Cerebellar nuclear complex (tissue), 1 donor: ENCODE measurements around the gene DOCK9.

Experiments used
- DNase-seq, 2 experiments: peaks; one replicate each; lab custom pipeline; 2025; lab: John Stamatoyannopoulos, UW

DOCK9 gene

DNA sequence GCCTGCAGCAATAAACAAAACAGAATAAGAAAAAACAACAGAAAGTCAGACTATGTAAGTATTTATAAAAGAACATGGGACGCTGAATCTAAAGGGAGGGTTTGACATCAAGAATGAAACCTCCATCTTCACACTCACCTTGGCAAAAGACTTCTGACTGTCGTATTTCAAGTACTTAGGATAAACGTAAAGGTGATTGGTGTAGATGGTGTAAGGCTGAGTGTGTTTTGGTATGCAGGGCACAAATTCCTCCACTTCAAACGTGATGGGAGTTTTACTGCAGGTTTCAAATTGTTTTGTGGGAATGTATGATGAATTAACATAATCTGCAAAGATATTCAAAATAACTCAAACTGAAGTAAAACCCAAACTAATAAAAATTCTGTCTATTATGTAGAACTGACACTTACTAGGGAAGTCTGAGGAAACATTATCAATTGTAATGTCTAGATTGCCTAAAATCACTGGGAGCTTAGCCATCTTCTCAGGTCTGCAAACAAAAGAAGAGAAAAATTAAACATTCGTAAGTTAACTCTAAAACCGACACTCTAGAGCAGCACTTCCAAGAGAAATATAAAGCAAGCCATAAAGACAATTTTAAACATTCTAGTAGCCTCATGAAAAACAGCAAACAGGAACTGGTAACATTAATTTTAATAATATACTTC is 89.5 kb downstream of the DOCK9 start:
- DNase-seq, result no peak

DNA sequence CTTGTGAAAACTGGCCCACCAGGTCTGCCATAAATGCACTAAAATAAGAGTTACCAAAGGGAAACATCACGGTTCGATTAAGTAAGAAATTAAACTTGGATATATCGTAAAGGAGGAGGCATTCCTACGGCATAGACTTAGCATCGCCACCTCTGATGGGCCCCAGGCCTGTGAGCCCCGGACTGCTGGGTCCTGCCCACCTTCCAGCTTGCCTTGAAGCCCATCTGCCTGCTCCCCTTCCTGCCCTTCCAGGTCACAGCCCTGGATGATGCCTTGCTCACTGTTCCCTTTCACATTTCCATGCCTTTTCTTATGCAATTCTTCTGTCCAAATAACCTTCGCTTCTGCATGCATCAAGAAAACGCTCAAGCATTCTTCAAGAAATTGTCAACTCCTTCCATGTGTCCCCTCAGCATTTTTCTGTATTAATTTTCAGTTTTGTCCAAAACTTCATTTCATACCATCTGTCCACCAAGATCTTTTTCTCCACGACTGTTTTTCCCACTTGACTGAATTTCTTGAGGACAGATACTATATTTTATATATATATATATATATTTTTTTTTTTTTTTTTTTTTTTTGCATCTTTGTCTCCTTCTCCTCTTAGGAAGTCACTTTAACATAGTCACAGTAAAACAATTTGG is 91.2 kb downstream of the DOCK9 start:
- no peak for DNase-seq

DNA sequence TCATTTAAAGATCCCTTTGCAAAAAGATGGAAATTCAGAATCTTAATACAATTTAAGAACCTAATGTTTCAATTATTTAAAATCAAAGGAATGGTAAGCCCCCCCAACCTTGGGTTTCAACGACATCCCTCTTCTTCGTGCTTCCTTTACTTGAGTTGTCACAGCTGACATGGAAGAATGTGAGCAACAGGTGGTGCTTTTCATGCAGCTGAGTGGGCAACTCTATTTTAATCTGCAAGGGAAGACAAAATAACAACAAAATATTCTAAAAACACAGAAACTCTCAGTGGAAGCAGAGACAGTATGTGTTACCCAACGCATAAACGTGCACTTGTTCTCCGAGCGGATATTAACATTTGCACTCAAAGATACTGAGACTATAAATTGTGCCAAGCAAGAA is 92.3 kb downstream of the DOCK9 start:
- DNase-seq, result no peak

DNA sequence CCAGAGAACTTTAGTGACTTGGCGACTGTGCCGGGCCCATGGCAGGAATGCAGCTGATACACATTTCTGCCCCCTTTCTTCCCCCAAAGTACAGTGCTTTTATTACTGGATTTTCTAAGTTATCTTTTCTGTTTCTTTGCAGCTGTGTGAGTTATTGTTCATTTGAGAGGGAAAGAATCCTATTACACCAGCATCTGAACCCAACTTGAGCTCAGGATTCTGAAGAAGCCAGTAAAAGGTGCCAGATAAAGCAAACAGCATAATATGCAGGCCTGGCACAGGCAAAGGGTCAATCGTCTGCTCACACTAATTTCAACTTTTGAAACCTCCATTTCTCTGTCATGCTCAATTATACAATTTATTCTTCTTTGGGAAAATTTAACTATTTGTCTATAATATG is 93.9 kb downstream of the DOCK9 start:
- no peak for DNase-seq

DNA sequence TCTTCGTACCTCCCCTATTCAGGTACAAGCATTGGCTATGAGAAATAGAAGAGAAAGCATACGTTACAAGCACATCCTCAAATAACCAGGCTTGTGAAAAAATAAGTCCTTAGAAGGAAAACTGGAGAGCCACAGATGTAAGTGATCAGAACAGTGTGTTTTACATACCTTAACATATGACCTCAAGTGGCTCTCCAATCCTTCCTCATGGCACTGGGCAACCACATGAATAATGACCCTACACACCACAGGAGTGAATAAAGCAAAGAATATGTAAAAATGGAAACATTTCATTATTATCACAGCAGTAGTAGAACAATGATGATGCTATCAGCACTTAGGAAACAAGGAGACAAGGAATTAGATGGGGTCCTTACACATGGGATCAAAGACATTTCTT is 96.5 kb downstream of the DOCK9 start:
- no peak for DNase-seq

DNA sequence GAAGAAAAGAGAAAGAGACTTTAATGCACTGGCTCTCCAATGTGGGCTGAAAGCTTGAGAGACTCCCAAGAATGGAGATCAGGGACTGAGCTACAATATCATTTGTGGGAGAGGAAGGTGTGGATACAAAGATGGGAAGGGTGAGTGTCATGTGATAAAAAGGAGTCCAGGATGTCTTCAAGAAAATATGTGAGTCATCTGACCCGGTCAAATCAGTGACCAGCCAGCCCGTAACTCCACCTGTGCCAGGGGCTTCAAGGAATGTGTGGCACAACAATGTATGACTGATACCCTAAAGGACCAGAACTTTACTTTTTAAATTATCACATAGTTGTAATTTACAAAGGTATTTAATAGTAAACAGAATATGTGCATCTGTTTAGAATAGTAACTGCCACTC is 97.2 kb downstream of the DOCK9 start:
- DNase-seq, result no peak

DNA sequence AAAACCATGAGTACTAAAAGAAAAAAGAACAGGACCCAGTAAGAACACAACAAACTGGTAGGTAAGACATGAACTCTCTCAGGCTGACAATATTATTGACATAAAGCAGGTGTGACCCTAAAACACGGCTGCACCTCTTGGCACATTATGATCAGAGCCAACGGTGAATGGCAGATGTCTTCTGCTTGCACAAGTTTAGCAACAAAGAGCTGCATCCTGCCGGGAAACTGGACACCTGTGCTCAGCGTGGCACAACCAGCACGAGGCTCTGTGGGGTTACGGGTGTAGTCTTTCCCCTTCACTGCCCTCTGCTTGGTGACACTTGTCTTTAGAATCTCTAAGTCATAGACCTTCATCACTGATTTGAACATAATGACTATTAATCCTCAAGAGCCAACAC is 97.9 kb downstream of the DOCK9 start:
- DNase-seq, result no peak

DNA sequence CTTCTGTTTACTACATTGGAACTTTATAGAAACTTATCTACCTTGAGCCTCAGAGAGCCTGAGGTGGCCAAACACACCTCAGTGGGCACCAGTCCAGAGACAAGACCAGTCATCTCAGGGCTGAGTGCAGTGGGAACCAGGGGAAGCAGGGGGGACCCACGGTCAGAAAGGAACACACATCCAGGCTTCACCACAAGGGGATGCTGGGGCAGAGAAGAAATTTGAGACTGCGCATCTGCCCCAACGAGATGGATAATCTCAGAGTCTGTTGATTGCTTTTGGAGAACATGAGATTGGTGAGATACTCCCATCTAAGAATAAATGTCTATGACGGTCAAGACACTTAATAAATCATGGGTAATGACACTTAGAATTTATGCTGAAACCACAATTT is 98.7 kb downstream of the DOCK9 start:
- DNase-seq, result no peak

DNA sequence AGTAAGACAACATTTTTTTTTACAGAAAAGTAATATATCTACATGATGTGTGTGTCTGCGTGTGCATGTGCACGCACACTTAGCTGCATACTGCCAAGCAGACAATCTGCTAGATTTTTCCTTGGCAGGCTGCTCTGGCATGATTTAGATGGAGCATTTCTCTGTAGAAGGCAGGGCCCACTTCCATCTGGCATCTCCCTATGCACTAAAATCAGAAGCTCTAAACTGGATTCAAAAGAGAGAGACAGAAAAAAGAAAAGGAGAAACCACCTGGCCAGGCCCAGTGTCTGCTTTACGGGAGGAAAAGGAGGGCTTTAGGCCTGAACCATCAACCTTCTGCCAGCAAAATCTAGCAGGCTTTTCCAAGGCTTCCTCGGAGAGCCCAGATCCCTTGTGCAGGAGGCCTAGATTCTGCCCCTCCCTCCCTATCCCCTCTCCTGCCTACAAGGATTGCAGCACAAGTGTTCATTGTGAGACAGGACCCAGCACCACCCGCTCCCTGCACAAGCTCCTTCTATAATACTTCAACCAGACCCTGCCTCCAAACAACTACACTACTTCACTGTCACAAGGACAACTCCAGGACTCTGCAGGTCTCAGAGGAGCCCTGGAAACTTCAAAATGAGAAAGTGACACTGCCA is 99.3 kb downstream of the DOCK9 start:
- peak; percentile 88 for DNase-seq

DNA sequence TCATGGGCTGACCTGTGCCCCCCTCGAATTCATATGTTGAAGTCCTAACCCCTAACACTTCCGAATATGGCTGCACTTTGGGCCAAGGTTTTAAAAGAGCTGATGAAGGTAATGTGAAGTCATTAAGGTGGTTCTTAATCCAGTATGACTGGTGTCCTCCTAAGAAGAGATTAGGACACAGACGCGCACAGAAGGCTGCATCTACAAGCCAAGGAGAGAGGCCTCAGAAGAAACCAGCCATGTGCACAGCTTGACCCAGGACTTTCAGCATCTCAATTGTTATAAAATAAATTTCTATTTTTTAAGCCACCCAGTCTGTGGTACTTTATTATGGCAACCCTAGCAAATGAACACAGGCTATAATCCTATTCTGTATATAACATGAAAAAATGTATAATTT is 99.9 kb downstream of the DOCK9 start:
- DNase-seq, result no peak

DNA sequence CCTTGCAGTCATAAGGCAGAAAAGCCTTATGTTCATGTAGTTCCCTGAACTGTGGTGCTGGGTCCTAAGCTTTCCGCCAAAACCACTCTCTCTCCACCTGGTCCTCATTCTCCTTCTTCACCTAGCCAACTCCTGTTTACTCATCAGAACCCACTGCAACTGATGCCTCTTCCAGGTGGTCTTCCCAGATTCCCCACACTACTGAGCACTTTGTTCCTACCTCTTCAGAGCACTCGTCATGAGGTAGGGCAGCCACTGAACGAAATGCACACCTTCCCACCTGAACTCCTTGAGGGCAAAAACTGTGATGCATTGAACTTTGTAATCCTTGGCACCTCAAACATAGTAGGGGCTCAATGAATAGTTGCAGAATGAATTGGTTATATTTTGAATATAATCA is 100.4 kb downstream of the DOCK9 start:
- DNase-seq, result no peak

DNA sequence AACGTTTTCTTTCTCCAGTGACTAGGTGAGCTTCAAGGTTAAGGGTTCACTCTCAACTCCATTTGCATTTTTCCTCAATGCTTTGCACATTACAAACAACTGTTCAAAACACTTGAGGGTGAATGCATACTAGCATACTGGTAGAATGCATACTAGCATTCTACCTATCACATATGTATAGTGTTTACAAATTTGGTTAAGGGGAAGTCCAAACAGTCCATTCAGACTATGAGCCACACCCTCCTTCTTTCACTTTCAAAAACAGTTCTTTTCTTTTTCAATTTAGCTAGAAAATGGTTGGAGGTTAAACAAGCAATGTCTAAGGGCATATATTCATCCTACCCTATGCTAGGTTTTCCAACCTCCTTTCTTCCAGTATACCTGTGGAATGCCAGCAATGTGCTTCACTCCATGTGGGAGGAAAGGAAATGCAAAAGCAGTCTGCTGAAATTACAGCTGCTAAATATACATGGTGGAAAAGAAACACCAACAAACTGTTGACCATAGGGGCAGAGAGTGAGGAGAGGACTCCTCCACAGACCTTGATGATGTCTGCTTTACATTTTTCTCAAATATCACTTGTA is 102.6 kb downstream of the DOCK9 start:
- no peak for DNase-seq

DNA sequence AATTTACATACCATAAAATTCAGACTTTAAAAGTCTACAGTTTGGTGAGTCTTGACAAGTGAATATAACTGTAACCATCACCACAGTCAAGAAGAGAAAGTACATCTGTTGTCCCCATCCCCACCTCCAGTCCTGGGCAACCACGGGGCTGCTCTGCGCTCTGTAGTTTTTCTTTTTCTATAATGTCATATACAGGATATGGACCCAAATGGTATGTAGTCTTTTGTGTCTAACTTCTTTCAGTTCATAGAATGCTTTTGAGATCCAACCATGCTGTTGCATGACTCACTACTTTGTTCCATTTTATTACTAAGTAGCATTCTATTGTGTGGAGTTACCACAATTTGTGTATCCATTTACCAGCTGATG is 103.9 kb downstream of the DOCK9 start:
- DNase-seq, result no peak

DNA sequence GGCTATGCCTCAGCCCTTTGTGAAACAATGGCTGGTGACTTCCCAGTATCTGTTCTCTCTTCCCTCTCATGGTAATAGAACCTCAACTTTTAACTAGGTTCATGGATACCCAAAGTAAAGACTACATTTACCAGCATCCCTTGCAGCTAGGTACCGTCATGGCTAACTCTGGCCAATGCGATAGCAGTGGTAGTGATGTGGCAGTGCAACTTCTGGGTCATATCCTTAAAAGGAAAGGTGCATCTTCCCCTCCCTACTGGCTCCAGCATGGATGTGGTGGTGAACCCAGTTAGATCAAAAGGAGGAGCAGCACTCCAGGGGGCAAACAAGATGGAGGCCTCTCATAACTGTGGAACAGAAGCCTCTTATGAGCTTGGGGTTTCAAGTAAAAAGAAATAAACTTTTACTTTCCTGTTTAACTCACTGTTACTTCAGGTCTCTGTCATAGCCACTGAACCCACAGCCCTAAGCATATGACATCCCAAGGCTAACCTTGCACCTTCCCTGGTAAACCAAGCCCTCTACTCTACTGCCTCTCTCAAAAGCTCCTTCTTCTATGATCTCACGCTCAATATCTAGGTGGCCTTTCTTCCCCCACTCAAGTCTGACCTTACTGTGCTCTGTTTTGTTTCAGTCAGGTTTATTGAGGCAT is 104.4 kb downstream of the DOCK9 start:
- DNase-seq, result no peak

DNA sequence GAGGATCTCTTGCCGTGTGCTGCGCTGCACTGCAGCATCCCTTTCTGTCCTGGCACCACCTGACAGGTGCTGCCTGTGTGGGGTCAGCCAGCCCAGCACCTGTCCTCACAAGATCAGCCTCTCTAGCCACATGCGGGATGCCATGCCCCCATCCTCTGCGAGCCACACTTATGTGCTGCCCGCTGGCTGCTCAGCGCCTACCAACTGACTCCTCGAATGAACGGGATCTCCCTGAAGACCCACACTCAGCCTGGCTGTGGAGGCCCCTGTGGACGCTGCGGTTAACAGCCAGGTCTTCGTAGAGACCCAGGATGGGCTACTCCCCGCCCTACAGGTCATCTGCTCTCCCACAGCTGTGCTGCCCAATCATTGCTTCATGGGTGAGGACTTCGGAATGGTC is 106.1 kb downstream of the DOCK9 start:
- DNase-seq, result no peak

DNA sequence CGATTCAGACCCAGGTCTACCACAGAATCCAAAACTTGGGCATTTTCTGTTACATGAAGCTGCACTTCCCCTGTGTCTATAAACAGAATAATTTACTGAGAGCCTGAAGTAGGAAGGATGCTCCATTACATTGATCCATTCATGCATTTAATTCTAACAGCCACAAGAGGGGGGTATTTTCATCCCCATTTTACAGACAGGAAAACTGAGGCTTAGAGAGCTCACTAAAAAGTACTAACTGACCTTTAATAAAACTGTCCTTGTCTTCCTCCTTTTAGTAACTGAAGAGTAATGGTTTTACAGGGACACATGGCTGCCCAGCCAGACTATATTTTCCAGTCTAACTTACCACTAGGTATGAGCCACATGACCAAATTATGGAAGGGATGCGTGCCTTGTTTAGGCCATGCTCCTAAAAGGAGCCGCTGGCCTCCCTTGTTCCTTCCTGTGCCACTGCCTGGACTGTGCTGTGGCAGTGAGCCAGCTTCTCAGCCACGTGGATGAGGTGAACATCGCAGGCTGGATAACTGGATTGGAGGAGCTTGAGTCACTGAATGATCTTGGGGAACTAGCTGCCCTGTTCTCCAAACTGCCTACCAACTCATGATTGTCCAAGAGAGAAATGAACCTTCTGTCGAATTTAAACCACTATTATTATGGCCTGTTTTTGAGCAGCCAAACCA is 108.3 kb downstream of the DOCK9 start:
- no peak for DNase-seq

DNA sequence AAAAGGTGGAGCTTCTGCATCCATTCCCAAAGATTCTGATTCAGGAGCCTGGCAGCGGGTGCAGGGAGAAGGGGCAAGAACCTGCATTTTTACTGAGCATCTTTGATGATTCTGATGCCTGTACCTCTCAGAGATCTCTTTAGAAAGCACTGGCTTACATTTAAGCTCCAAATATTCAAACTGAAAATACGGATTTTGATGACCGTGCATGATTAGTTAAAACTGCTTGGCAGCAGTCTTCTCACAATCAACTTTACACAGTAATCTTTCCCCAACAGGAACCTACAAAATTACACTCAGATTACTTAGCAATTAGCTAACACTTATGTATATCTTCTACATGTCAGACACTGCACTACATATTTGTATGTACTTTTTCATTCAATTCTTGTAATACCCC is 108.9 kb downstream of the DOCK9 start:
- DNase-seq, result no peak

DNA sequence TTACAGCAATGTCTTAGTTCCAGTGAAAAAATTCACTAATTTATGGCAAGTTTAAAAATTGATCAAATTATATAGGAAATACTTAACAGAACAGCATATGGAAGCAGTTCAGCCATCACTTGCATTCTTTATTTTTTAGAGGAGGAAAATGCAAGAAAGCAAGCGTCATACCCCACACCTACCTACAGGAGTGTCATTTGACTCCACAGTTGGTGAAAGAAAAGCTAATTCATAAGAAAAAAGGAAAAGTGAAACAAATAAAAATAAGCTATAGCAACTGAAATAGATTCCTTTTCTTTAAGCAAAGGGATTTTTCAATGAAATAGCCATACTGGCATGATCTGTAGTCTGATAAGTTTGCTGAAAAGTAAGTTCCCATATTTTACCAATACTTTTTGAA is 111.0 kb downstream of the DOCK9 start:
- no peak for DNase-seq

DNA sequence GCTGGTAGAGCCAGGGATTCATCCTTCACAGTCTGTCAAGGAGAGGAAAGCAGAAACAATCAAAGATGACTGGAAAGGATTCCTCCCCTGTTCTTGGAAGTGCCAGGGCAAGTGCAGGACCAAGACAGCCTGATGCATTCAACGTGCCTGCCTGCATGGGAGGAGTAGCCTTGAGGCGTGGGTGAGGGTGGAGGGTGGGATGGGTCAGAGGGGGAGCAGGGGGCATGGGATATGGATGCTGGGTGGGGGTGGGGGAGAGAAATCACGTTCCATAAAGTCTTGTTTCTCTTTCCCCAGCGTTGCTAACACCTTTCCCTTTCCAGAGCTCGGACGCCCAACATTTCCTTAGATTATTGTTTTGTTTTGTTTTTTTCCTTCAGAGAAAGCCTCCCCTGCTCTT is 117.4 kb downstream of the DOCK9 start:
- no peak for DNase-seq

DNA sequence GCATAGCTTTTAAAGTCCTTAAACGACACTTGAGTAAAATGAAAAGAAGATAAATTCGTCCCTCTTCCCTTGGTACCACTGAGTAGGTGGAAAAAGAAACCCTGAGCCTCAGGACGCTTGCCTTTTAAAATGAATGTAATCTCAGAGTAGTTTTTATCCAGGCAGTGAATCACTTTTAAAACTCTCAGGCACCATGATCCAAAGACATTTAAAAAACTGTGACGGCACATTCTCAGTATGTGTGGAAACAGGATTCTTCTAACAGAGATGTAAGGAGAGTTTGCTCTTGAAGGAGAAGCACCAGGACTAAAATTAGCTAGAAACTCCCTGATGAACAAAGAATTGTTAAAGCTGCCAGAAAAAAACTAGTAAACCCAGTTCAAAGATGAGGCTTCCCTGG is 119.7 kb downstream of the DOCK9 start:
- DNase-seq, result no peak

DNA sequence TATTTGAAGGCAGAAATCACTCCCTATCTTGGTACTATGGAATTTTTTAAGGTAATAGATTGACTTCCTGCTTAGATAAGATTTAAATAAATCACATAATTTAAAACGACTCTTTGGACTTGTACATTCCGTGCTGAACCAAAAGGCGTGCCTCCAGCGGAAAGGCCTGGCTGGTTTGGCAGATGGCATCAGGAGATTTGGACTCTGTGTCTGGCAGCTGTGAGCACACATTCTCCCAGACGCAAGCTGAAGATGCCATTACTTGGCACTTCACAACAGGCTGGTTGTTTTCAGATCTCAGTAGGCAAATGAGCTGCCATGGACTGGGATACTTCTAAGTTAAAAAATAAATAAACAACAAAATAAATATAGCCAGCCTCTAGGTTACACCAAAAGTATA is 120.9 kb downstream of the DOCK9 start:
- DNase-seq, result peak in 1 of 2 experiments; percentile 41

DNA sequence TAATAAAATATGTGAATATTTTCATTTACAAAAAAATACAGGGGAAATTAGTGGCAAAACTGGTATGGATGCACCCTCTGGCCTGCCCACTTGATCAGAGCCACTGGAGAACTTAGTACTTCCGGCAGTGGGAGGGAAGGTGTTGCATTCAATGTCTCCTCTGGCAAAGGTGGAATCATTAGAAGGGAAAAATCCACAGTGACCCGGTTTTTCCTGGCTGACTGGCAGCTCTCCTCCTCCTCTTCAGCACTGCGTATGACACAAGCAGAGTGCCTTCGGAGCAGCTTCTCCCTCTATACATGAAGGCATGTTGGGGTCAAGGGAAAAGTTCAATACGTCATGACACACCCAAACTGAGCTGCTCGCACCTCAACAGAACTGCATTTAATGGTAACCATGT is 123.4 kb downstream of the DOCK9 start:
- DNase-seq, result no peak
